Gastrocnemius medialis (tissue), 4 donors: ENCODE measurements around the gene NFE2L3. TPM values are rescaled to one million over a fixed set of nuclear protein-coding genes. Genes with fewer than 3 reads are reported as not detected.

Experiments
- ATAC-seq, 2 donors: fragments of 150-250 bp; one replicate each; pipeline ENCODE4 v1.9.1; 2016
- DNase-seq, 2 donors: peaks; one replicate each; pipeline ENCODE4 v3.0.0-alpha.2; 2019
- H3K27ac ChIP-seq, 4 donors: fragments of 200-600 bp; sonication (generic); 1 replicate in 1 of 4; 2 replicates in 3 of 4; pipeline ENCODE4 v1.5.1; 2016 to 2018; ENCODE audit warnings: mild to moderate bottlenecking in 2 of 4, moderate library complexity in 1 of 4
- H3K27me3 ChIP-seq, 3 donors: fragments of 200-600 bp; sonication (generic) in 2 of 3; 1 replicate in 1 of 3; 2 replicates in 2 of 3; pipeline versions ENCODE4 v1.5.1 to v1.6.0; 2016 to 2019; ENCODE audit warnings: mild to moderate bottlenecking in 1 of 3, moderate library complexity in 1 of 3
- H3K36me3 ChIP-seq, 2 donors: fragments of 200-600 bp; sonication (generic) in 1 of 2; one replicate each; pipeline ENCODE4 v1.5.1; 2017 to 2018
- H3K4me1 ChIP-seq, 2 donors: fragments of 200-600 bp; sonication (generic) in 1 of 2; one replicate each; pipeline ENCODE4 v1.5.1; 2016 to 2017; ENCODE audit warnings: mild to moderate bottlenecking in 2 of 2
- H3K4me3 ChIP-seq, 4 donors: fragments of 200-600 bp; sonication (generic) in 3 of 4; 1 replicate in 1 of 4; 2 replicates in 3 of 4; pipeline ENCODE4 v1.5.1; 2016 to 2019; ENCODE audit warnings: mild to moderate bottlenecking in 2 of 4
- H3K9me3 ChIP-seq, 3 donors: fragments of 200-600 bp; sonication (generic) in 2 of 3; 1 replicate in 1 of 3; 2 replicates in 2 of 3; pipeline ENCODE4 v1.5.1; 2016 to 2019
- POLR2A ChIP-seq, 2 donors: fragments of 450-650 bp; IDR thresholded peaks; one replicate each; pipeline ENCODE4 v1.6.1; 2017; ENCODE audit warnings: antibody characterized with exemption in 2 of 2, mild to moderate bottlenecking in 2 of 2, moderate library complexity in 2 of 2
- in situ Hi-C, 4 donors: fragments of 200-750 bp; cut with MboI; loops; one replicate each; pipeline versions ENCODE4 v1.15.0 to v1.8.0; 2017; ENCODE audit warnings: low sequenced_read_pairs in 4 of 4
- intact Hi-C: fragments of 100-400 bp; cut with DNase I; formaldehyde crosslinking; loops from one replicate; pipeline ENCODE4 v1.15.1; 2023; ENCODE audit warnings: low total_unique reads
- total RNA-seq, 4 donors: library from RNA; depleted of rRNA; stranded (reverse); fragments of >200 nt; gene quantifications; one replicate each; pipeline versions ENCODE4 v1.1.0 to v1.2.3, GENCODE V29; 2016
- TF ChIP-seq, protein P1 (sequence below), 5 experiments: fragments of 450-650 bp in 3 of 5; fragments of 200-600 bp in 2 of 5; sonication (generic) in 2 of 5; IDR thresholded peaks in 4 of 5; conservative IDR thresholded peaks in 1 of 5; 1 replicate in 4 of 5; 2 replicates in 1 of 5; pipeline ENCODE4 v1.5.1; 2016 to 2019; ENCODE audit warnings: antibody characterized with exemption in 5 of 5, mild to moderate bottlenecking in 3 of 5, moderate library complexity in 3 of 5

Gene NFE2L3, protein sequence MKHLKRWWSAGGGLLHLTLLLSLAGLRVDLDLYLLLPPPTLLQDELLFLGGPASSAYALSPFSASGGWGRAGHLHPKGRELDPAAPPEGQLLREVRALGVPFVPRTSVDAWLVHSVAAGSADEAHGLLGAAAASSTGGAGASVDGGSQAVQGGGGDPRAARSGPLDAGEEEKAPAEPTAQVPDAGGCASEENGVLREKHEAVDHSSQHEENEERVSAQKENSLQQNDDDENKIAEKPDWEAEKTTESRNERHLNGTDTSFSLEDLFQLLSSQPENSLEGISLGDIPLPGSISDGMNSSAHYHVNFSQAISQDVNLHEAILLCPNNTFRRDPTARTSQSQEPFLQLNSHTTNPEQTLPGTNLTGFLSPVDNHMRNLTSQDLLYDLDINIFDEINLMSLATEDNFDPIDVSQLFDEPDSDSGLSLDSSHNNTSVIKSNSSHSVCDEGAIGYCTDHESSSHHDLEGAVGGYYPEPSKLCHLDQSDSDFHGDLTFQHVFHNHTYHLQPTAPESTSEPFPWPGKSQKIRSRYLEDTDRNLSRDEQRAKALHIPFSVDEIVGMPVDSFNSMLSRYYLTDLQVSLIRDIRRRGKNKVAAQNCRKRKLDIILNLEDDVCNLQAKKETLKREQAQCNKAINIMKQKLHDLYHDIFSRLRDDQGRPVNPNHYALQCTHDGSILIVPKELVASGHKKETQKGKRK
- total RNA-seq, result 1 to 10 TPM; 1.1 to 6.2 (median 1.7) TPM

DNA sequence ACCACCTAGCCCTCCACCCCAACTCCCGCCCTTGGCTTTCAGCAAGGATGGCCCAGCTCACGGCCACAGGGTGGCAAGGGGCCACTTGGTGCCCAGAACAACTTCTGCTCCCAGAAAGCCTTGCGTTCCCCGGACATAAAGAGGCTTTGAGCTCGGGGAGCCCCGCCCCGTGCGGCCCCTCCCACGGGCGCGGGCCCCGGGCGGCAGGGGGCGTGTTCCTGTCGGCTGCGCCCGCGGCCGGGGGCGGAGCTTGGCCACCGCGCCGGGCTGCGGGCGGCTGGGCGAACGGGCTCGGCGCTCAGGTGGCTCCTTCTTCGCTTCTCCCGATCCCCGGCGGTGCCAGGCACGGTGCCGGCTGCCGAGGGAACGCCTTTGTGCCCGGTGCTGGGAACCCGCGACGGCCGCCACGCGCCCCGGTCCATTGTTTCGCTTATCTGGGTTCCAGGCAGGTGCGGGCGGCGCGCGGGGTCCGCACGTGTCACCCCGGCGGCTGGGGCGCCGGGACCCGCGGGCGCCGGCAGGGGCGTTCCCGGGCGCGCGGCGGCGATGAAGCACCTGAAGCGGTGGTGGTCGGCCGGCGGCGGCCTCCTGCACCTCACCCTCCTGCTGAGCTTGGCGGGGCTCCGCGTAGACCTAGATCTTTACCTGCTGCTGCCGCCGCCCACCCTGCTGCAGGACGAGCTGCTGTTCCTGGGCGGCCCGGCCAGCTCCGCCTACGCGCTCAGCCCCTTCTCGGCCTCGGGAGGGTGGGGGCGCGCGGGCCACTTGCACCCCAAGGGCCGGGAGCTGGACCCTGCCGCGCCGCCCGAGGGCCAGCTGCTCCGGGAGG, at the start of gene NFE2L3:
Gene NFE2L3 (plus strand): TSS at position 246 of the 829 bp plus-strand sequence. CDS start 301 bp downstream, at position 547.
- peak within 1 kb of the TSS; percentile 45 to 60 (median 53) for H3K4me3 ChIP-seq
- DNase-seq, result peak in 1 of 2 donors; percentile 48
- peak in 1 of 2 donors; percentile 13 for TF ChIP-seq POLR2A (IDR thresholded peaks at IDR 0.05)
- TF ChIP-seq, protein P1, sequence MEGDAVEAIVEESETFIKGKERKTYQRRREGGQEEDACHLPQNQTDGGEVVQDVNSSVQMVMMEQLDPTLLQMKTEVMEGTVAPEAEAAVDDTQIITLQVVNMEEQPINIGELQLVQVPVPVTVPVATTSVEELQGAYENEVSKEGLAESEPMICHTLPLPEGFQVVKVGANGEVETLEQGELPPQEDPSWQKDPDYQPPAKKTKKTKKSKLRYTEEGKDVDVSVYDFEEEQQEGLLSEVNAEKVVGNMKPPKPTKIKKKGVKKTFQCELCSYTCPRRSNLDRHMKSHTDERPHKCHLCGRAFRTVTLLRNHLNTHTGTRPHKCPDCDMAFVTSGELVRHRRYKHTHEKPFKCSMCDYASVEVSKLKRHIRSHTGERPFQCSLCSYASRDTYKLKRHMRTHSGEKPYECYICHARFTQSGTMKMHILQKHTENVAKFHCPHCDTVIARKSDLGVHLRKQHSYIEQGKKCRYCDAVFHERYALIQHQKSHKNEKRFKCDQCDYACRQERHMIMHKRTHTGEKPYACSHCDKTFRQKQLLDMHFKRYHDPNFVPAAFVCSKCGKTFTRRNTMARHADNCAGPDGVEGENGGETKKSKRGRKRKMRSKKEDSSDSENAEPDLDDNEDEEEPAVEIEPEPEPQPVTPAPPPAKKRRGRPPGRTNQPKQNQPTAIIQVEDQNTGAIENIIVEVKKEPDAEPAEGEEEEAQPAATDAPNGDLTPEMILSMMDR (IDR thresholded peaks at IDR 0.05 in 4 of 5, conservative IDR thresholded peaks at IDR 0.05 in 1 of 5), result peak in 1 of 5 experiments; percentile 33
- peaks cover 34 to 44% (median 37%) of the 10 kb centered on the region in 3 donors for H3K27me3 ChIP-seq
- no peaks in the 10 kb centered on the region for H3K36me3 ChIP-seq
- peak; percentile 24 to 54 for ATAC-seq
- intact Hi-C loops, result no loop called here
- H3K4me1 ChIP-seq, result peaks cover 0 to 3% of the 10 kb centered on the region in 2 donors
- H3K9me3 ChIP-seq, result no peaks in the 10 kb centered on the region
- no peak within 1 kb of the TSS for H3K27ac ChIP-seq
- in situ Hi-C loops, result no loop called here

DNA sequence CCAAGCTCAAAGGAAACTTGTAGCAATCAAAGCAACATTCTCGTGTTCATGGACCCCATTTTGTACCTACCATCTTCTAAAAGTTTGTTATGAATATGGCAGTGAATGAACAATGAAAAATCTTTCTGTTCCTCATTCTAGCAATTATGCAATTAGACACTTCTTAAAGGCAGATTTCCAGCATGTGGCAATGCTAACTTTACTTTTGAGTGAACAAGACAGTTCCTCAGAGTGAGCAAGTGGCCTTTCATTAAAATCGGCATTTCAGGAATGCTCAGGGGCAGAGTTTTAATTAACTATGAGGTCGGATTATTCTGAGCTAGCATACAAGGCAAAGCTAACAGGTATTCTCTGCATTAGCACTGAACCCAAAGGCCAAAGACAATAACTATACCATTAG, 48.4 kb upstream of the NFE2L3 start:
- no peak overlapping the region for H3K4me3 ChIP-seq
- intact Hi-C loops, result no loop called here
- no peak overlapping the region for H3K27ac ChIP-seq
- in situ Hi-C loops, result no loop called here
- H3K4me1 ChIP-seq, result no peaks in the 10 kb centered on the region
- TF ChIP-seq, protein P1 (IDR thresholded peaks at IDR 0.05 in 4 of 5, conservative IDR thresholded peaks at IDR 0.05 in 1 of 5), result no peak
- no peak for TF ChIP-seq POLR2A (IDR thresholded peaks at IDR 0.05)
- no peaks in the 10 kb centered on the region for H3K27me3 ChIP-seq
- no peaks in the 10 kb centered on the region for H3K9me3 ChIP-seq
- ATAC-seq, result no peak
- no peaks in the 10 kb centered on the region for H3K36me3 ChIP-seq
- no peak for DNase-seq

DNA sequence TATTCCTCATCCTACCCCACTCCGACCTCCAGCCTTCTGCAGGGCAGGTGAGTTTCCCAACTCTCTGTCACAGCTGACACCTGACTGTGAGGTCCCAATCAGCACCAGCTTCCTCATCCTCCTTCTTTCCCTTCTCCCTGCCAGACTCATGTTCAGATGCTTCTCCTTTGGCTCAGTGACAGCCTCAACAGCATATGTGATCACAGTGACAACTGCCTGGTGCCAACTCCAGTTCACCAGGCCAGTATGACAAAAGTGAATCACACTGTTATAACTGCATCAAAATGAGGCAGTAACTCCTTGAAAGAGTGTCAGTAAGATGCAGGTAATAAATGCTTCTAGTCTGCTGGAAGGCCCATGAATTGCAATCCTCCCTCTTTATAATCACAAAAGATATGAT, 46.8 kb upstream of the NFE2L3 start:
- intact Hi-C loops, result no loop called here
- in situ Hi-C loops, result no loop called here
- no peak for DNase-seq
- no peaks in the 10 kb centered on the region for H3K36me3 ChIP-seq
- no peak overlapping the region for H3K4me3 ChIP-seq
- no peaks in the 10 kb centered on the region for H3K27me3 ChIP-seq
- no peak for TF ChIP-seq POLR2A (IDR thresholded peaks at IDR 0.05)
- TF ChIP-seq, protein P1 (IDR thresholded peaks at IDR 0.05 in 4 of 5, conservative IDR thresholded peaks at IDR 0.05 in 1 of 5), result no peak
- no peaks in the 10 kb centered on the region for H3K4me1 ChIP-seq
- H3K9me3 ChIP-seq, result no peaks in the 10 kb centered on the region
- no peak for ATAC-seq
- H3K27ac ChIP-seq, result no peak overlapping the region

DNA sequence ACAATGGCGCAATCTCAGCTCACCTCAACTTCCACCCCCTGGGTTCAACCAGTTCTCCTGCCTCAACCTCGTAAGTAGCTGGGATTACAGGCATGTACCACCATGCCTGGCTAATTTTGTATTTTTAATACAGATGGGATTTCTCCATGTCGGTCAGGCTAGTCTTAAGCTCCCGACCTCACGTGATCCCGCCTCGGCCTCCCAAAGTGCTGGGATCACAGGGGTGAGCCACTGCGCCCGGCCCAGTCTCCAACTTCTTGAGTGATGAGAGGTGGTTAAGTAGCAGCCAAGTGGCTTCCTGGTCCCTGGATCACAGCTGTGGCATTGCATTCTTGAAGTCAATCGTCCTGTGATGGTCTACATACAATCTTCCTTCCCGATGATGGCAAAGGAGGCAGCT, 46.1 kb upstream of the NFE2L3 start:
- no peaks in the 10 kb centered on the region for H3K4me1 ChIP-seq
- DNase-seq, result no peak
- no peaks in the 10 kb centered on the region for H3K27me3 ChIP-seq
- ATAC-seq, result no peak
- TF ChIP-seq, protein P1 (IDR thresholded peaks at IDR 0.05 in 4 of 5, conservative IDR thresholded peaks at IDR 0.05 in 1 of 5), result no peak
- TF ChIP-seq POLR2A (IDR thresholded peaks at IDR 0.05), result no peak
- no peaks in the 10 kb centered on the region for H3K36me3 ChIP-seq
- no peak overlapping the region for H3K4me3 ChIP-seq
- H3K27ac ChIP-seq, result no peak overlapping the region
- in situ Hi-C loops, result no loop called here
- H3K9me3 ChIP-seq, result no peaks in the 10 kb centered on the region
- intact Hi-C loops, result no loop called here
